Colonic mucosa (tissue), 4 donors: ENCODE measurements around the gene PHKB. TPM values are rescaled to one million over a fixed set of nuclear protein-coding genes. Genes with fewer than 3 reads are reported as not detected.

Source experiments
- DNase-seq: peaks from one replicate; pipeline ENCODE4 v3.0.0-alpha.2; 2020
- H3K27ac ChIP-seq: fragments of 200-600 bp; one replicate; pipeline ENCODE4 v1.8.0; 2021
- H3K27me3 ChIP-seq: fragments of 200-600 bp; one replicate; pipeline ENCODE4 v1.8.0; 2021
- H3K36me3 ChIP-seq: fragments of 200-600 bp; one replicate; pipeline ENCODE4 v1.8.0; 2021
- H3K4me1 ChIP-seq: fragments of 200-600 bp; one replicate; pipeline ENCODE4 v1.8.0; 2021; ENCODE audit warnings: mild to moderate bottlenecking
- H3K4me3 ChIP-seq: fragments of 200-600 bp; one replicate; pipeline ENCODE4 v1.8.0; 2021
- H3K9ac ChIP-seq, 2 donors: one replicate each; pipeline ENCODE4 v1.7.0; 2013; ENCODE audit warnings: control low read depth in 2 of 2, low read depth in 2 of 2, low read length in 2 of 2
- H3K9me3 ChIP-seq: fragments of 200-600 bp; one replicate; pipeline ENCODE4 v1.8.0; 2021
- intact Hi-C: fragments of 100-400 bp; cut with DNase I; formaldehyde crosslinking; loops from one replicate; pipeline ENCODE4 v1.14.1; 2022
- total RNA-seq, 2 donors: library from RNA; stranded (reverse); fragmentation: NEBNext Ultra II Directional in 1 of 2; extraction: Animal tissue kit (Norgen Biotek cat#: 25700) in 1 of 2; gene quantifications; one replicate each; pipeline ENCODE4 v1.2.1, GENCODE V29; 2021
- TF ChIP-seq, protein P1 (sequence below): fragments of 200-600 bp; IDR thresholded peaks from one replicate; pipeline ENCODE4 v1.8.0; 2022; ENCODE audit warnings: antibody characterized with exemption, mild to moderate bottlenecking
- donor health status: healthy.
- donor health status: DM: no; HTN: no; CAD: no.
- donor health status: DM: no; HTN: no; CAD: no.

Gene PHKB
- total RNA-seq, 2 donors from 2014 or later = 74.9 to 80.6 TPM

- Histone ChIP-seq H3K9me3 (no peaks in the 10 kb centered on the region), H3K9ac (no peak overlapping the region), H3K27me3 (no peaks in the 10 kb centered on the region), H3K4me1 (no peaks in the 10 kb centered on the region), H3K36me3 (no peaks in the 10 kb centered on the region), H3K4me3 (no peak overlapping the region), H3K27ac (no peak overlapping the region)
- intact Hi-C loops = no loop called here
- no peak for DNase-seq
- TF ChIP-seq, protein P1, sequence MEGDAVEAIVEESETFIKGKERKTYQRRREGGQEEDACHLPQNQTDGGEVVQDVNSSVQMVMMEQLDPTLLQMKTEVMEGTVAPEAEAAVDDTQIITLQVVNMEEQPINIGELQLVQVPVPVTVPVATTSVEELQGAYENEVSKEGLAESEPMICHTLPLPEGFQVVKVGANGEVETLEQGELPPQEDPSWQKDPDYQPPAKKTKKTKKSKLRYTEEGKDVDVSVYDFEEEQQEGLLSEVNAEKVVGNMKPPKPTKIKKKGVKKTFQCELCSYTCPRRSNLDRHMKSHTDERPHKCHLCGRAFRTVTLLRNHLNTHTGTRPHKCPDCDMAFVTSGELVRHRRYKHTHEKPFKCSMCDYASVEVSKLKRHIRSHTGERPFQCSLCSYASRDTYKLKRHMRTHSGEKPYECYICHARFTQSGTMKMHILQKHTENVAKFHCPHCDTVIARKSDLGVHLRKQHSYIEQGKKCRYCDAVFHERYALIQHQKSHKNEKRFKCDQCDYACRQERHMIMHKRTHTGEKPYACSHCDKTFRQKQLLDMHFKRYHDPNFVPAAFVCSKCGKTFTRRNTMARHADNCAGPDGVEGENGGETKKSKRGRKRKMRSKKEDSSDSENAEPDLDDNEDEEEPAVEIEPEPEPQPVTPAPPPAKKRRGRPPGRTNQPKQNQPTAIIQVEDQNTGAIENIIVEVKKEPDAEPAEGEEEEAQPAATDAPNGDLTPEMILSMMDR = no peak
Measured at GRCh38 chr16:47631131-47631530, 170.0 kb downstream of the PHKB start.

- no peaks in the 10 kb centered on the region for H3K36me3 ChIP-seq
- no peaks in the 10 kb centered on the region for H3K9me3 ChIP-seq
- DNase-seq = no peak
- no peak overlapping the region for H3K4me3 ChIP-seq
- H3K4me1 ChIP-seq = no peaks in the 10 kb centered on the region
- intact Hi-C loops = no loop called here
- H3K27ac ChIP-seq = no peak overlapping the region
- H3K27me3 ChIP-seq = no peaks in the 10 kb centered on the region
- no peak overlapping the region for H3K9ac ChIP-seq
- TF ChIP-seq, protein P1 = no peak
Measured at GRCh38 chr16:47634126-47634525, 173.0 kb downstream of the PHKB start.

GRCh38 chr16:47634727-47635126 is 173.6 kb downstream of the PHKB start:
- Histone ChIP-seq H3K9ac (no peak overlapping the region), H3K27me3 (no peaks in the 10 kb centered on the region), H3K9me3 (no peaks in the 10 kb centered on the region), H3K27ac (no peak overlapping the region), H3K36me3 (no peaks in the 10 kb centered on the region), H3K4me3 (no peak overlapping the region), H3K4me1 (no peaks in the 10 kb centered on the region)
- no peak for DNase-seq
- TF ChIP-seq, protein P1 = no peak
- intact Hi-C loops = no loop called here

DNA sequence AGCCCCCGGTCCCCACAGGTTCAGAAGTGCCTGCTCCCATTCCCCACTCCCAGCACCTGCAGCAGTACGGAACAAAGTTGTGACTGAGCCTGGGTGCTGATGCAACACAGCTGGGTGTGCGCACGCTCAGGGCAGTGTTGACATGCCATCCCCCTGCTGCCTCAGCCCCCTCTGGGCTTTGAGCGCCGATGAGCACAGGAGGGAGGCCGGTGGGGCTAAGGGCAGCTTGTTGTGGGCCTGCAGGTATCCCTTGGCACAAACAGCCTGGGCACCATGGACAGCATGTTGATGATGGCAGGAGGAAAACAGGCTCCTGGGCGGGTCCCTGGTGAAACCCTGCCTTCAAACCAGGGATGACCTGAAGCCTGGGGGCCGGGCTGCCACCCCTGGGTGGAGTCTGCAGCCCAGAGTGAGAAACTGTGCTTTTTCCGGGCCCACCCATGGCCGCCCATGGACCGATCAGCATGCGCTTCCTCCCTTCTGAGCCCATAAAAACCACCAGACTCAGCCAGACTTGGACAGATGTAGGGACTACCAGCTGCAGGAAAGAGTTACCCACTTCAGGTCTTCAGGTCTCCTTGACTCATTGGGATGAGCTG is 175.5 kb downstream of the PHKB start:
- TF ChIP-seq, protein P1 = no peak
- Histone ChIP-seq H3K4me3 (no peak overlapping the region), H3K9me3 (no peaks in the 10 kb centered on the region), H3K27me3 (no peaks in the 10 kb centered on the region), H3K4me1 (no peaks in the 10 kb centered on the region), H3K9ac (no peak overlapping the region), H3K27ac (no peak overlapping the region), H3K36me3 (no peaks in the 10 kb centered on the region)
- DNase-seq = no peak
- intact Hi-C loops = no loop called here

DNA sequence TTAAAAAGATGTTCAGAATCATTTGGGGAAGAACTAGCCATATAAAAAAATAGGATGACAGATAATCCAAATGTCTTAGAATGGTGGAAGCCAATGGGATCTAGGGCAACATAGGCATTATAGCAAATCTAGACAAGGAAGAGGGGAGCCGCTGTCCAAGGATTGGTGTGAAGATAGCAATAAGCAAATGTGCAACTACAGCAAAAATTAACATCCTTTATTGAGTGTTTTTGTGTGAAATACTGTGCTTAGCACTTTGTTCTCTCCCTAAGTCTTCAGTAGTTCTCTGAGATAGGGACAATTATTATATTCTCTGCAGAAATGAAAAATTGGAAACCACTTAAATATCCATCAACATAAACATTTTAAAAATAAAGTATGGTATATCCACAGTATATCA is 177.0 kb downstream of the PHKB start:
- Histone ChIP-seq H3K4me3 (no peak overlapping the region), H3K27ac (no peak overlapping the region), H3K36me3 (no peaks in the 10 kb centered on the region), H3K27me3 (no peaks in the 10 kb centered on the region), H3K9me3 (no peaks in the 10 kb centered on the region), H3K9ac (no peak overlapping the region), H3K4me1 (no peaks in the 10 kb centered on the region)
- intact Hi-C loops = no loop called here
- DNase-seq = no peak
- TF ChIP-seq, protein P1 = no peak
